GM12878 (cell line): ENCODE data around the gene TTC23L. TPM values are rescaled to one million over a fixed set of nuclear protein-coding genes. Genes with fewer than 3 reads are reported as not detected.

Source experiments
- ATAC-seq: fragments of 200-7000 bp; cut with Tn5 transposase; 3 replicates; pipeline ENCODE4 v1.9.1; 2020; ENCODE audit warnings: mild to moderate bottlenecking, moderate library complexity
- BruUV-seq: library from RNA; stranded (reverse); fragments of 400-500 nt; replicated peaks from 2 replicates; lab custom pipeline; 2021; lab: Mats Ljungman, UMichigan
- CTCF ChIA-PET: fragments of 300-600 bp; sonication (Branson Sonifier 250); formaldehyde crosslinking; extraction: SDS; loops from one replicate; lab custom pipeline; 2021; ENCODE audit warnings: inconsistent platforms; lab: Yijun Ruan, JAX
- POLR2A ChIA-PET: fragments of 350-600 bp; formaldehyde crosslinking; extraction: SDS; loops from one replicate; lab custom pipeline; 2021; ENCODE audit warnings: inconsistent platforms; lab: Charles Lee
- RAD21 ChIA-PET: fragments of 300-600 bp; sonication (Branson Sonifier 250); formaldehyde crosslinking; loops from one replicate; lab custom pipeline; 2023; ENCODE audit warnings: antibody characterized with exemption; ENCODE audit not compliant: unreplicated experiment; lab: Charles Lee
- SMC1A ChIA-PET: fragments of 300-600 bp; sonication (Branson Sonifier 250); formaldehyde crosslinking; loops from one replicate; lab custom pipeline; 2023; ENCODE audit not compliant: unreplicated experiment, uncharacterized antibody; lab: Charles Lee
- DNase-seq: peaks from one replicate; pipeline ENCODE4 v3.0.0-alpha.2; 2011; ENCODE audit warnings: low read depth, low spot score
- FAIRE-seq: peaks from 3 replicates; lab custom pipeline; 2011; peaks lifted over from hg19 to GRCh38; lab: Jason Lieb, UNC
- H2AFZ ChIP-seq: 2 replicates; pipeline ENCODE4 v1.6.0; 2011; ENCODE audit warnings: low read depth, low read length, control low read depth; ENCODE audit not compliant: control insufficient read depth
- H3K27ac ChIP-seq: 2 replicates; pipeline ENCODE4 v1.5.1; 2011; ENCODE audit warnings: control low read depth; ENCODE audit not compliant: control insufficient read depth, insufficient read depth
- H3K27me3 ChIP-seq, 2 experiments: replicated peaks in 1 of 2; 2 replicates each; pipeline versions ENCODE4 v1.6.0 to v1.6.1; 2011; ENCODE audit warnings: low read length in 1 of 2; ENCODE audit not compliant: control insufficient read depth in 2 of 2, insufficient read depth in 2 of 2
- H3K36me3 ChIP-seq, 2 experiments: 2 replicates each; pipeline ENCODE4 v1.5.1; 2011; ENCODE audit warnings: low read length in 1 of 2; ENCODE audit not compliant: control insufficient read depth in 2 of 2, insufficient read depth in 2 of 2
- H3K4me1 ChIP-seq: 2 replicates; pipeline ENCODE4 v1.6.1; 2011; ENCODE audit warnings: mild to moderate bottlenecking, low read length, moderate library complexity, mixed read lengths; ENCODE audit not compliant: control insufficient read depth, insufficient read depth
- H3K4me2 ChIP-seq: 2 replicates; pipeline ENCODE4 v1.6.0; 2011; ENCODE audit warnings: control low read depth; ENCODE audit not compliant: control insufficient read depth, insufficient read depth
- H3K4me3 ChIP-seq: fragments of 200-600 bp; sonication (generic); 2 replicates; pipeline ENCODE4 v1.5.1; 2016
- H3K79me2 ChIP-seq: 2 replicates; pipeline ENCODE4 v1.6.0; 2011; ENCODE audit warnings: low read length; ENCODE audit not compliant: control insufficient read depth, insufficient read depth
- H3K9ac ChIP-seq: 2 replicates; pipeline ENCODE4 v1.8.0; 2011; ENCODE audit warnings: low read length, control low read depth, mixed read lengths; ENCODE audit not compliant: control insufficient read depth, insufficient read depth
- H3K9me3 ChIP-seq: replicated peaks from 3 replicates; pipeline ENCODE4 v1.5.1; 2011; ENCODE audit warnings: mild to moderate bottlenecking, low read length; ENCODE audit not compliant: control insufficient read depth, insufficient read depth
- H4K20me1 ChIP-seq: 2 replicates; pipeline ENCODE4 v1.6.0; 2011; ENCODE audit not compliant: control insufficient read depth, insufficient read depth
- ATF7 ChIP-seq: fragments of 450-650 bp; IDR thresholded peaks from 2 replicates; pipeline ENCODE4 v1.6.1; 2016; ENCODE audit warnings: low read depth, mild to moderate bottlenecking
- CBFB ChIP-seq: IDR thresholded peaks from 2 replicates; pipeline ENCODE4 v1.6.1; 2016; ENCODE audit warnings: antibody characterized with exemption, low read depth
- CEBPZ ChIP-seq: fragments of 150-350 bp; IDR thresholded peaks from 2 replicates; pipeline ENCODE4 v1.6.1; 2016; ENCODE audit warnings: low read depth, low read length
- MEF2B ChIP-seq: fragments of 450-650 bp; IDR thresholded peaks from 2 replicates; pipeline ENCODE4 v1.6.1; 2018; ENCODE audit warnings: mild to moderate bottlenecking, moderate library complexity; ENCODE audit not compliant: partially characterized antibody, poor library complexity, severe bottlenecking
- MTA2 ChIP-seq: fragments of 450-650 bp; IDR thresholded peaks from 2 replicates; pipeline ENCODE4 v1.6.1; 2016; ENCODE audit warnings: low read depth, mild to moderate bottlenecking, moderate library complexity
- MTA3 ChIP-seq: IDR thresholded peaks from 2 replicates; pipeline ENCODE4 v1.6.1; 2012; ENCODE audit warnings: low read length, inconsistent platforms, borderline replicate concordance
- NFXL1 ChIP-seq: fragments of 450-650 bp; IDR thresholded peaks from 2 replicates; pipeline ENCODE4 v1.6.1; 2017; ENCODE audit warnings: antibody characterized with exemption, mild to moderate bottlenecking, borderline replicate concordance
- NKRF ChIP-seq: fragments of 450-650 bp; conservative IDR thresholded peaks from 2 replicates; pipeline ENCODE4 v1.6.1; 2017; ENCODE audit warnings: mild to moderate bottlenecking, moderate library complexity
- POLR2AphosphoS2 ChIP-seq: IDR thresholded peaks from 2 replicates; pipeline ENCODE4 v1.6.1; 2011; ENCODE audit warnings: low read depth, mild to moderate bottlenecking, low read length, improper control_type of control experiment, moderate library complexity
- RFX5 ChIP-seq: IDR thresholded peaks from 2 replicates; pipeline ENCODE4 v1.6.1; 2011; ENCODE audit warnings: low read depth, low read length, improper control_type of control experiment
- SPI1 ChIP-seq: IDR thresholded peaks from 2 replicates; pipeline ENCODE4 v1.6.1; 2011; ENCODE audit warnings: low read depth, mild to moderate bottlenecking, low read length, moderate library complexity, borderline replicate concordance; ENCODE audit not compliant: insufficient read depth
- SREBF2 ChIP-seq: IDR thresholded peaks from 2 replicates; pipeline ENCODE4 v1.6.1; 2012; ENCODE audit warnings: mild to moderate bottlenecking, low read length
- SRF ChIP-seq, 2 experiments: IDR thresholded peaks; 2 replicates each; pipeline ENCODE4 v1.6.1; 2011; ENCODE audit warnings: low read depth in 2 of 2, low read length in 2 of 2, mild to moderate bottlenecking in 1 of 2, moderate library complexity in 1 of 2
- STAT1 ChIP-seq: fragments of 450-650 bp; conservative IDR thresholded peaks from 2 replicates; pipeline ENCODE4 v1.6.1; 2014; ENCODE audit warnings: antibody characterized with exemption, mild to moderate bottlenecking
- TBL1XR1 ChIP-seq: IDR thresholded peaks from 2 replicates; pipeline ENCODE4 v1.6.1; 2012; ENCODE audit warnings: low read depth, low read length, improper control_type of control experiment
- YY1 ChIP-seq: IDR thresholded peaks from 2 replicates; pipeline ENCODE4 v1.6.1; 2011; ENCODE audit warnings: low read depth, mild to moderate bottlenecking, low read length
- in situ Hi-C: fragments of 300-500 bp; cut with MboI; formaldehyde crosslinking; loops from 9 replicates; pipeline ENCODE4 v1.14.3; 2018; ENCODE audit warnings: mixed read lengths
- intact Hi-C: fragments of 100-400 bp; cut with micrococcal nuclease; formaldehyde crosslinking; loops from one replicate; pipeline ENCODE4 v1.14.2; 2022; ENCODE audit not compliant: unreplicated experiment
- polyA plus RNA-seq, 11 experiments: library from polyadenylated mRNA; depleted of rRNA in 4 of 11; unstranded in 6 of 11; stranded (reverse) in 5 of 11; fragments of >200 nt; fragmentation: Nextera tagmentation in 4 of 11; fragmentation: Illumina TruSeq in 1 of 11; extraction: Ambion mirVana in 4 of 11; extraction: Trizol in 1 of 11; gene quantifications; 1 replicate in 1 of 11; 2 replicates in 10 of 11; pipeline versions ENCODE4 v1.2.1 to v1.2.3, GENCODE V29; 2011 to 2016; ENCODE audit warnings: inconsistent platforms in 2 of 11, missing spikeins in 2 of 11, low read depth in 1 of 11
- total RNA-seq, 4 experiments: library from RNA; depleted of rRNA in 3 of 4; stranded (reverse); fragments of >200 nt in 3 of 4; fragmentation: Illumina TruSeq in 1 of 4; extraction: Trizol in 1 of 4; gene quantifications; 2 replicates each; pipeline versions ENCODE4 v1.2.1 to v1.2.3, GENCODE V29; 2013 to 2021

The TTC23L gene
- total and polyA plus RNA-seq, 10 of the 15 experiments (the other 5 are each of a cell fraction or from before 2014, with no cell fraction given), result 0.09 to 0.34 TPM; not detected in 8

GRCh38 chr5:34924462-34924765, 85.5 kb downstream of the TTC23L start:
- no peaks in the 10 kb centered on the region; the same call in 1 of the 2 replicates for H3K4me1 ChIP-seq
- ATAC-seq (no peak), FAIRE-seq (no peak), DNase-seq (no peak)
- no TSS peak for BruUV-seq
- ChIA-PET POLR2A (no interaction called here), CTCF (interaction anchor here (0.9 to 1.1 kb wide), 2 partner anchors 20 to 103 kb away, joined by 3 read pairs; no protein-coding TSS in a partner anchor), SMC1A (interaction anchor here (1.0 to 1.1 kb wide), 2 partner anchors 9 to 79 kb away, joined by 3 read pairs; partner anchors contain the start of genes BRIX1 and RAD1), RAD21 (interaction anchor here (2.0 kb wide), 1 partner anchor 9 kb away, joined by 8 read pairs; the partner anchor contains the start of genes BRIX1 and RAD1)
- no peak overlapping the region for H3K4me2 ChIP-seq
- no peak overlapping the region for H3K4me3 ChIP-seq
- H3K9ac ChIP-seq, result no peak overlapping the region
- H4K20me1 ChIP-seq, result no peaks in the 10 kb centered on the region
- H3K9me3 ChIP-seq, result no peaks in the 10 kb centered on the region
- H3K27ac ChIP-seq, result no peak overlapping the region
- intact Hi-C loops, result loop anchor here (10.0 kb wide), 1 partner anchor 1230 kb away; the partner anchor contains the start of genes LMBRD2 and SKP2
- no peaks in the 10 kb centered on the region for H3K27me3 ChIP-seq
- H3K36me3 ChIP-seq, result peaks cover 0 to 27% of the 10 kb centered on the region in 2 experiments; a peak in 3 of 4 replicates
- no peak overlapping the region for H2AFZ ChIP-seq
- in situ Hi-C loops, result loop anchor here (25.0 kb wide), 2 partner anchors 437 to 912 kb away; partner anchors contain the start of gene AMACR
- peaks cover 11% of the 10 kb centered on the region for H3K79me2 ChIP-seq
- TF ChIP-seq CEBPZ, result no peak
- no peak for TF ChIP-seq NFXL1
- TF ChIP-seq STAT1, result no peak
- TF ChIP-seq MTA3, result no peak
- TF ChIP-seq YY1, result no peak
- no peak for TF ChIP-seq POLR2AphosphoS2
- no peak for TF ChIP-seq SREBF2
- no peak for TF ChIP-seq MEF2B
- no peak for TF ChIP-seq MTA2
- TF ChIP-seq SRF (IDR thresholded peaks at IDR 0.05; ENCODE audit: low read depth in 2 of 2, low read length in 2 of 2), result no peak
- TF ChIP-seq RFX5, result no peak
- TF ChIP-seq SPI1, result no peak
- TF ChIP-seq TBL1XR1, result no peak
- no peak for TF ChIP-seq CBFB
- TF ChIP-seq ATF7, result no peak
- no peak for TF ChIP-seq NKRF
